Right cardiac atrium (tissue), 5 donors: ENCODE results near the gene OSBPL3. TPM values are rescaled to one million over a fixed set of nuclear protein-coding genes. Genes with fewer than 3 reads are reported as not detected.

Experiments used
- ATAC-seq, 2 donors: fragments of 200-7000 bp; cut with Tn5 transposase; one replicate each; pipeline versions ENCODE4 v1.8.0 to v1.9.1; 2020; ENCODE audit warnings: moderate library complexity in 2 of 2, mild to moderate bottlenecking in 1 of 2
- DNase-seq, 3 donors: peaks; one replicate each; pipeline ENCODE4 v3.0.0-alpha.2; 2020
- H3K27ac ChIP-seq: one replicate; pipeline ENCODE4 v1.5.1; 2013; ENCODE audit warnings: mild to moderate bottlenecking, low read length, control low read depth, moderate library complexity
- H3K27me3 ChIP-seq: one replicate; pipeline ENCODE4 v1.6.1; 2013; ENCODE audit not compliant: control insufficient read depth, insufficient read depth
- H3K4me1 ChIP-seq: one replicate; pipeline ENCODE4 v1.6.1; 2013; ENCODE audit warnings: low read length; ENCODE audit not compliant: control insufficient read depth, insufficient read depth
- H3K4me3 ChIP-seq: one replicate; pipeline ENCODE4 v1.5.1; 2013; ENCODE audit warnings: low read length, control low read depth
- H3K9me3 ChIP-seq: one replicate; pipeline ENCODE4 v1.6.1; 2013; ENCODE audit warnings: low read length; ENCODE audit not compliant: control insufficient read depth
- WGBS: extraction: QIAGEN DNeasy Blood & Tissue Kit; methylation state at CpG from one replicate; pipeline ENCODE4 v1.1.7; 2013; 5-methylcytosine and 5-hydroxymethylcytosine counted together
- intact Hi-C, 4 donors: fragments of 100-400 bp; cut with DNase I; formaldehyde crosslinking; loops; one replicate each; pipeline versions ENCODE4 v1.11.0 to v1.14.0; 2022 to 2023
- polyA plus RNA-seq: library from polyadenylated mRNA; stranded (reverse); fragments of 200-250 nt; gene quantifications from one replicate; pipeline ENCODE4 v1.2.3, GENCODE V29; 2013
- total RNA-seq, 4 donors: library from RNA; stranded (reverse); fragmentation: NEBNext Ultra II Directional; extraction: Animal tissue kit (Norgen Biotek cat#: 25700); gene quantifications; one replicate each; pipeline ENCODE4 v1.2.1, GENCODE V29; 2021
- donor health status: healthy with polysubstance abuse.
- donor health status: DM: no; HTN: yes; CAD: no.
- donor health status: DM: no; HTN: no; CAD: no.
- donor health status: DM: no; HTN: yes; CAD: no; lungs with severe emphysema.
- donor health status: DM: yes; HTN: yes; CAD: no.

Gene OSBPL3
- total and polyA plus RNA-seq, 5 donors = 3.2 to 12.9 (median 9.7) TPM

GRCh38 chr7:24847754-24848153 is 132.2 kb downstream of the OSBPL3 start:
- H3K9me3 ChIP-seq = no peaks in the 10 kb centered on the region
- no peaks in the 10 kb centered on the region for H3K27me3 ChIP-seq
- no peaks in the 10 kb centered on the region for H3K4me1 ChIP-seq
- no peak overlapping the region for H3K27ac ChIP-seq
- 98% methylated on average over 6 of the region's 6 CpGs for WGBS
- DNase-seq = no peak
- no peak overlapping the region for H3K4me3 ChIP-seq
- intact Hi-C loops = no loop called here
- ATAC-seq = no peak

- no peaks in the 10 kb centered on the region for H3K9me3 ChIP-seq
- 96% methylated on average over 5 of the region's 5 CpGs for WGBS
- H3K27ac ChIP-seq = no peak overlapping the region
- H3K27me3 ChIP-seq = no peaks in the 10 kb centered on the region
- no peak overlapping the region for H3K4me3 ChIP-seq
- intact Hi-C loops = no loop called here
- DNase-seq (no peak), ATAC-seq (no peak)
- no peaks in the 10 kb centered on the region for H3K4me1 ChIP-seq
These were observed 136.1 kb downstream of the OSBPL3 start for GRCh38 chr7:24843821-24844434.

GRCh38 chr7:24842449-24843241 is 137.3 kb downstream of the OSBPL3 start:
- no peak for DNase-seq
- intact Hi-C loops = no loop called here
- Histone ChIP-seq H3K4me1 (no peaks in the 10 kb centered on the region), H3K4me3 (no peak overlapping the region), H3K27me3 (no peaks in the 10 kb centered on the region), H3K27ac (no peak overlapping the region), H3K9me3 (no peaks in the 10 kb centered on the region)
- WGBS = 81% methylated on average over 5 of the region's 5 CpGs
- peak in 1 of 2 donors; percentile 29 for ATAC-seq

- intact Hi-C loops = no loop called here
- WGBS = 55% methylated on average over 2 of the region's 2 CpGs
- no peak overlapping the region for H3K27ac ChIP-seq
These were observed 137.9 kb downstream of the OSBPL3 start for GRCh38 chr7:24842029-24842428.

GRCh38 chr7:24840563-24840962 is 139.4 kb downstream of the OSBPL3 start:
- H3K9me3 ChIP-seq = no peaks in the 10 kb centered on the region
- intact Hi-C loops = no loop called here
- H3K4me3 ChIP-seq = no peak overlapping the region
- ATAC-seq (no peak), DNase-seq (no peak)
- H3K27ac ChIP-seq = no peak overlapping the region
- H3K27me3 ChIP-seq = no peaks in the 10 kb centered on the region
- no peaks in the 10 kb centered on the region for H3K4me1 ChIP-seq

More at GRCh38 chr7:24842029-24842428, 137.9 kb downstream of the OSBPL3 start:
- ATAC-seq = no peak
- no peaks in the 10 kb centered on the region for H3K4me1 ChIP-seq
- H3K4me3 ChIP-seq = no peak overlapping the region
- H3K27me3 ChIP-seq = no peaks in the 10 kb centered on the region
- H3K9me3 ChIP-seq = no peaks in the 10 kb centered on the region
- no peak for DNase-seq

GRCh38 chr7:24836084-24836483 is 143.9 kb downstream of the OSBPL3 start:
- WGBS = 83% methylated on average over 2 of the region's 2 CpGs

GRCh38 chr7:24835643-24836042 is 144.3 kb downstream of the OSBPL3 start:
- no peak for ATAC-seq
- intact Hi-C loops = no loop called here
- Histone ChIP-seq H3K27me3 (no peaks in the 10 kb centered on the region), H3K4me3 (no peak overlapping the region), H3K9me3 (no peaks in the 10 kb centered on the region), H3K27ac (no peak overlapping the region), H3K4me1 (no peaks in the 10 kb centered on the region)
- DNase-seq = no peak
- 87% methylated on average over 3 of the region's 3 CpGs for WGBS

More at GRCh38 chr7:24836084-24836483, 143.9 kb downstream of the OSBPL3 start:
- DNase-seq (no peak), ATAC-seq (no peak)
- Histone ChIP-seq H3K9me3 (no peaks in the 10 kb centered on the region), H3K27me3 (no peaks in the 10 kb centered on the region), H3K4me3 (no peak overlapping the region), H3K4me1 (no peaks in the 10 kb centered on the region), H3K27ac (no peak overlapping the region)
- intact Hi-C loops = no loop called here

- peak in 1 of 3 donors; percentile 39 for DNase-seq
- intact Hi-C loops = no loop called here
- peak in 1 of 2 donors; percentile 42 for ATAC-seq
These were observed 145.7 kb downstream of the OSBPL3 start for GRCh38 chr7:24834128-24834798.

GRCh38 chr7:24833549-24833948 is 146.4 kb downstream of the OSBPL3 start:
- ATAC-seq (no peak), DNase-seq (no peak)
- no peak overlapping the region for H3K4me3 ChIP-seq
- H3K4me1 ChIP-seq = no peaks in the 10 kb centered on the region
- no peaks in the 10 kb centered on the region for H3K9me3 ChIP-seq
- intact Hi-C loops = no loop called here
- no peak overlapping the region for H3K27ac ChIP-seq
- H3K27me3 ChIP-seq = no peaks in the 10 kb centered on the region
- 70% methylated on average over 5 of the region's 5 CpGs for WGBS

More at GRCh38 chr7:24834128-24834798, 145.7 kb downstream of the OSBPL3 start:
- WGBS = 85% methylated on average over 25 of the region's 25 CpGs
- Histone ChIP-seq H3K9me3 (no peaks in the 10 kb centered on the region), H3K27me3 (no peaks in the 10 kb centered on the region), H3K27ac (peak overlapping the region; percentile 12), H3K4me1 (no peaks in the 10 kb centered on the region), H3K4me3 (no peak overlapping the region)

- ATAC-seq (peak in 1 of 2 donors; percentile 30), DNase-seq (no peak)
- WGBS = 54% methylated on average over 4 of the region's 4 CpGs
- Histone ChIP-seq H3K4me3 (no peak overlapping the region), H3K4me1 (peaks cover 2% of the 10 kb centered on the region), H3K27me3 (no peaks in the 10 kb centered on the region), H3K9me3 (no peaks in the 10 kb centered on the region), H3K27ac (no peak overlapping the region)
- intact Hi-C loops = no loop called here
These were observed 148.7 kb downstream of the OSBPL3 start for GRCh38 chr7:24831240-24831639.

- H3K27me3 ChIP-seq = no peaks in the 10 kb centered on the region
- 73% methylated on average over 9 of the region's 9 CpGs for WGBS
- H3K9me3 ChIP-seq = no peaks in the 10 kb centered on the region
- H3K4me1 ChIP-seq = peaks cover 5% of the 10 kb centered on the region
- intact Hi-C loops = no loop called here
- ATAC-seq (no peak), DNase-seq (no peak)
- no peak overlapping the region for H3K4me3 ChIP-seq
- no peak overlapping the region for H3K27ac ChIP-seq
These were observed 149.4 kb downstream of the OSBPL3 start for GRCh38 chr7:24830440-24831050.
